NCI-H1417 treated with DMSO at 0.1 percent for 48 hours (cell line): ENCODE results near the gene EDEM3.
"Not testable (repeated sequence)": the region's sequence is repeated elsewhere in the genome, so short reads cannot be mapped to it uniquely, and the experiment has no call there.

ENCODE experiments used
- DNase-seq: peaks from one replicate; lab custom pipeline; 2025; lab: John Stamatoyannopoulos, UW

Gene EDEM3, protein sequence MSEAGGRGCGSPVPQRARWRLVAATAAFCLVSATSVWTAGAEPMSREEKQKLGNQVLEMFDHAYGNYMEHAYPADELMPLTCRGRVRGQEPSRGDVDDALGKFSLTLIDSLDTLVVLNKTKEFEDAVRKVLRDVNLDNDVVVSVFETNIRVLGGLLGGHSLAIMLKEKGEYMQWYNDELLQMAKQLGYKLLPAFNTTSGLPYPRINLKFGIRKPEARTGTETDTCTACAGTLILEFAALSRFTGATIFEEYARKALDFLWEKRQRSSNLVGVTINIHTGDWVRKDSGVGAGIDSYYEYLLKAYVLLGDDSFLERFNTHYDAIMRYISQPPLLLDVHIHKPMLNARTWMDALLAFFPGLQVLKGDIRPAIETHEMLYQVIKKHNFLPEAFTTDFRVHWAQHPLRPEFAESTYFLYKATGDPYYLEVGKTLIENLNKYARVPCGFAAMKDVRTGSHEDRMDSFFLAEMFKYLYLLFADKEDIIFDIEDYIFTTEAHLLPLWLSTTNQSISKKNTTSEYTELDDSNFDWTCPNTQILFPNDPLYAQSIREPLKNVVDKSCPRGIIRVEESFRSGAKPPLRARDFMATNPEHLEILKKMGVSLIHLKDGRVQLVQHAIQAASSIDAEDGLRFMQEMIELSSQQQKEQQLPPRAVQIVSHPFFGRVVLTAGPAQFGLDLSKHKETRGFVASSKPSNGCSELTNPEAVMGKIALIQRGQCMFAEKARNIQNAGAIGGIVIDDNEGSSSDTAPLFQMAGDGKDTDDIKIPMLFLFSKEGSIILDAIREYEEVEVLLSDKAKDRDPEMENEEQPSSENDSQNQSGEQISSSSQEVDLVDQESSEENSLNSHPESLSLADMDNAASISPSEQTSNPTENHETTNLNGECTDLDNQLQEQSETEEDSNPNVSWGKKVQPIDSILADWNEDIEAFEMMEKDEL

GRCh38 chr1:184754476-184755225 is at the start of gene EDEM3:
Gene EDEM3, minus strand, starts transcription at chr1:184754858. Its CDS starts 212 bp downstream, at chr1:184754646.
- peak; percentile 98 for DNase-seq

- no peak for DNase-seq
These were observed 49.6 kb upstream of the EDEM3 start for GRCh38 chr1:184804220-184804619.

GRCh38 chr1:184803180-184803492 is 48.5 kb upstream of the EDEM3 start:
- no peak for DNase-seq

DNA sequence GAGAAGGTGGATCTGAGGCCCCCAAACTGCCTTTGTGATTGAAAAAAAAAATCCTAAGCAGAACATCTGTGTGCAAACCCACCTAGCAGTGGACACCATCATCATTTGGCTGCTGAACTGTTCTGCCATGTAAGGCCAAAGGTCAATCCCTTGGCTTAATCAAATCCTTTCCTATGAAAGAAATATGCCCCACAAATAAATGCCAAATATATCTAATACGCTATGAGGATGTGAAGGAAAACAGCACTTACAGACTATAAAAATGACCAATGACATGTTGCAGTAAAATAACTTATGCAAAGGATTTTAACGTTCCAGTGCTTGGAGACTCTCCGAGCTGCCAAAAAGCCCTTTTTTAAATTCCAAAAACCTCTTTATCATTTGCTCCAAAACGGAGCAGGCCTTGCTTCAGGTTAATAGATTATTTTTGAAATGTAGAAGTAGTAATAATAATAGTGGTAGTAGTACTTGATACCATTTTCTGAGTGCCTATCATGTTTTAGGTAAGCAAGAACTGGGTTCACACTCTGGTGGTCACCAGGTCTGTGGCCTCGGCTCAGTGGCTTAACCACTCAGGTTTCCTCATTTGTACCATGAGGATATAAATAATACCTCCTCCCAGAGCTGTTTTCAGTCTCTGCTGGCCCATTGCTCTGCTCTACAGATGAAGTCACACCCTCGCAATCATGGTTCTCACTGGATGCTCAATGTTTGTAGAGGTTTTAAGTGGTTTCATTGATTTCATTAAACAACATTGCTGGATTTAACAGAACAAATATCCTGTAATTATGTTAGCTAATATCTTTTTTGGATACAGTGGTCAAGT is 47.9 kb upstream of the EDEM3 start:
- no peak for DNase-seq

DNA sequence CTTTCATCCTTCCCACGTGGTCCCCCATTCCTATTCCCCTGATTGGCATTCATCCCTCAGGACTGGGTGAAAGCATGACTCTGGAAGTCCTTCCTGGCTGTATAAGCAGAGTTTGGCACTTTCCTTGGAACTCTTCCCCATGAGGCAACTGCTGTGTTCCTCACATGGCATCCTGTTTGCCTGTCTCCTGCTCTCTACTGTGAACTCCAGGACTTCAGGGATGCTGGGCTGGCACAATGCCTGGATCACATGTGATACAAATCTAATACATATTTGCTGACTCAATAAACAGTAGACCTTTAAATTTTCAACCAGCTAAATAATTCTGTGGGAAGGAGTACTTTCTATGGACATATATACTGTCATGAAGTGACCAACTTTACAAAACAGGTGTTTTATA is 46.8 kb upstream of the EDEM3 start:
- no peak for DNase-seq

GRCh38 chr1:184800876-184801275 is 46.2 kb upstream of the EDEM3 start:
- no peak for DNase-seq

DNA sequence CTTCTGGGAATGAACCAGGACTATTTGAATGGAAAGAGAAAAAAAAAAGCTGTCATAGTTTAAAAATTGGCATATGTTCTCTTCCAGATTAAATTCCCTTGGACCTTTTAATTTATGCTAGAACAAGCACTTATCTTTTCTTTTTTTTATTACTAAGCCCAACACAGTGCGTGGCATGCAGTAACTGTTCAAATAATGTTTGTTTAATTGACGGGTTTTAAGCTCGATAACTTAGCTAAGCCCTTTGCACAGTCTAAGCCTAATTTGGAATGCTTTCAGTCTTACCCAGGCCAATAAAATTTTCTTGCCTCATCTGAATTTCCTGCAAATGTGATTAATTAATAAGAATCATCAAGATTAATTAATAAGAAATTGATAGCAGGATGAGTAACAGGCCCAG is 39.3 kb upstream of the EDEM3 start:
- DNase-seq: no peak

DNA sequence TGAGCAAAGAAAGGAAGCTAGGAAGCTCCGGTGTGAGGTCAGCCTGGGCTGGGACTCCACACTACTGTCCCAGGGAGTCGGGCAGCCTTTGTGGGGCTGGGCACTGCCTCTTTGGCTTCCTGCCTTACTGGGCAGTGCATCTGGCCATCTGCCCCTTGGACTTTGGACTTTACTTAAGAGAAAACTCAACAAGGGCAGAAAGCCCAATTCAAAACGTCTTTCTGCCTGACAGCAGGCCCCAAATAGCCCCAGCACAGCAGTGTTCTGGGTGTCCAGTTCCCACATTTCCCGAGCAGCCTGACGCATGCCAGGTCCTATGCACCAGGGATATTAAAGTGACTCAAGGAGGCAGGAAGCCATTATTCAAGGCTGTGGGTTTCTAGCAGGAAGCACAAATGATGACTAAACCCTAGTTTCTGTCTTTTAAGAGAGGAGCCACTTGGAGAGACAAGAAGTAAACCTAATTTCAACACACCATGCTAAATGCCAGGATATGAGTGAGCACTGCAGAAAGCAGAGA is 37.9 kb upstream of the EDEM3 start:
- no peak for DNase-seq

- DNase-seq: no peak
These were observed 36.9 kb upstream of the EDEM3 start for GRCh38 chr1:184791550-184791900.

GRCh38 chr1:184790642-184791549 is 36.2 kb upstream of the EDEM3 start:
- DNase-seq: peak; percentile 72

GRCh38 chr1:184789884-184790283 is 35.2 kb upstream of the EDEM3 start:
- no peak for DNase-seq

DNA sequence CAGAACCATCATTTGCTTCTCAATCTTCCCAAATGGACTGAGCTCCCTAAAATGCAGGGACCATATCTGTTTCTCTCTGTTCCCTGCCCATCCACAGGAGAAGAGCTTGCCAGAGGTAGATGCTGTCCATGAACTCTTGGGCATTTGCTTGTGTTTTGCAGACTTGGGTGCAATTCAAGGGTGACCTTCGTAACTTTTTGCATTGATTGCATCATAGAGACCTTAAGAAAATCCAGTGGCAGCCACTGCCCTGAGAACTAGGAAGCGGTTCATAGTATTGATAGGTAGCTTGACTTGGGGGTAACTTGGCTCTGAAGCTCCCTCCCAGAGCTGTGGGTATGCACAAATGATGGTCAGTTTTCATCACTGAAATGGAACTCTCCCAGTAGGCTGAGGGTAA is 34.3 kb upstream of the EDEM3 start:
- DNase-seq: no peak

DNA sequence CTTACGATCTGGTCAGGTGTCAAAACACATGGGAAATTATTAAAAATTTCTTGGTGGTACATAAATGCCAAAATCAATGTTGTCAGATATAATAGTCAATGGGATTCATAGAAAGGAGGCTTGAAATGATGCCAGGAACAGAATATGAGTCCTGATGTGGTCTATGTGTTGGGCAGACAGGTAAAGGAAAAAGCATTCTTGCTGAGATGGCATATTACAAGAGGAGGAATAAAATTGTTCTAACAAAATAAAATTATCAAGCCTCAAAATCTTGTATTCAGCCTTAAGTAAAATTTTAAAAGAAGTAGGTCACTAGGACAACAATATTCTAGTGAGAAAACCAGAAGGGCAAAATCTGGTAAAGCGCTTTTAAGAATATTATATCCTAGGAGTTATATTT is 30.9 kb upstream of the EDEM3 start:
- DNase-seq: no peak

- not testable (repeated sequence) for DNase-seq
These were observed 29.1 kb upstream of the EDEM3 start for GRCh38 chr1:184783723-184784122.

DNA sequence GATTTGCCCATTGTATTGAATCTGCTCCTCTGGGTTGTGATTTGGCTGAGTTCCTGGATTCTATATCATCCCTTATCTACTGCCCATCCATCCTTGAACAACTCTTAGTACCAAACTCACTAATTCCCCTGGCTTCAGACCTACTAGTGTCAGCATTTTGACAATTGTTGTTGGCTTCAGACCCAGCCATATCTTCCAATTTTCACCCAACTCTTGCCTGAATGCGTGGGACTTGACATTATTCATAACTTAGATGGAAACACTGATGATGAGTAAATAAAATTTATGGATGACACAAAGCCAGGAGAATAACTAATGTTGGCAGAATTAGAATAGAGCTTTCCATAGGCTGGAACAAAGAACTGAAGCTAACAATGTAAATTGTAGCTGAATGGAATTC is 27.3 kb upstream of the EDEM3 start:
- no peak for DNase-seq

DNA sequence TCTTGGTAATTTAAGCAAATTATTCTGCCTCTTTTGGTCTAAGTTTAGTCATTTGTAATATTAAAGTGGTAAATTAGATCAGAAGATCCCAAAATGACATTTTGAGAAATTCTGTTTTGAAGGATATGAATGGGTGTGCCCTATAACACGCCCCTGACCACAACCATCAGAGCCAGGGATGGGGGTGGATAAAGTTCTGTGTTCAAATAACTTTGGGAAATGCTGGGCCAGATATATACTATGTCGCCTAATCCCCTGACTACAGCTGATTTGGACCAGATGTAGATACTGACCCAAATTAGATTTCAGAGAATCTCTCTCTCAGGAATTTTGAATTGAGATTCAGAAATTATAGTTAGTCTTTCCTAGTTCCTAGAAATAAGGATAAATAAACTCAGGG is 21.2 kb upstream of the EDEM3 start:
- DNase-seq: no peak

- no peak for DNase-seq
These were observed 20.7 kb upstream of the EDEM3 start for GRCh38 chr1:184775329-184775728.

- DNase-seq: no peak
These were observed 19.2 kb upstream of the EDEM3 start for GRCh38 chr1:184773762-184774320.

- DNase-seq: no peak
These were observed 16.6 kb upstream of the EDEM3 start for GRCh38 chr1:184771190-184771691.
